ENCODE measurements around the gene GLIS1. TPM values are rescaled to one million over a fixed set of nuclear protein-coding genes. Genes with fewer than 3 reads are reported as not detected.

The GLIS1 gene
- total RNA-seq, 1 experiment from 2014 or later, result 0.13 TPM

DNA sequence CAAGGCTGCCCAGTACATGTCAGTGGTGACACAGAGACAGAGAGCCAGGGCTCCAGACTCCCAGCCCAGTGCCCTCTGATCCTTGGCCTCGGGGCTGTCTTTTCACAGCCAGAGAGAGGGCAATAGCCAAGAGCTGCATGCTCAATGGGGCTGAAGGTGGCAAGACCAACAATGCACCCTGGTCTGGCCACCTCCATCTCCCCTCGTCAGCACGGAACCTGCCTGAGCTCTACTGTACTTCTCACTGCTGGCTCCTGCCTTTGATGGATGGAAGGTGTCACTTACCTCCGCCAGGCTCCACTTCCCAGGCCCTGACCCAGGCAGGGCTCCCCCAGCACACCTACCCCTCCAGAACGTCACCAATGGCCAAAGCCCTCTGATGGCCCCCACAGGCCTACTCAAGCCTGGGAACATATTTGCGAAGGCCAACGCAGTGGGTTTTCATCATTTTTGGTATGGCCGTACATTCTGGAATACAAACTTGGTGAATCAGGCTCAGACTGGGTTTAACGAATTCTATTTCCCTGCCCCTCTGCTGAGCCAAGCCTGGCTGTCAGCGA, 191.7 kb downstream of the GLIS1 start:
- intact Hi-C loops (cut with micrococcal nuclease; ENCODE audit: unreplicated experiment), result no loop called here
- BruUV-seq (replicated peaks), result no TSS peak
- Histone ChIP-seq H3K27me3 (replicated peaks; ENCODE audit: insufficient read depth, low read depth, low read length, poor library complexity) (no peaks in the 10 kb centered on the region), H3K36me3 (ENCODE audit: insufficient read depth, low read length, poor library complexity, severe bottlenecking) (no peaks in the 10 kb centered on the region), H3K9me3 (ENCODE audit: low read depth, low read length, poor library complexity, severe bottlenecking) (no peaks in the 10 kb centered on the region), H3K27ac (ENCODE audit: low read depth, low read length, poor library complexity, severe bottlenecking) (no peak overlapping the region), H3K4me1 (ENCODE audit: insufficient read depth, low read length, poor library complexity, severe bottlenecking) (no peaks in the 10 kb centered on the region), H3K4me3 (ENCODE audit: low read depth, low read length, poor library complexity, severe bottlenecking) (no peak overlapping the region)
- no peak for DNase-seq (ENCODE audit: low spot score)
- CTCF ChIA-PET, result no interaction called here
- POLR2A ChIA-PET (ENCODE audit: low non-redundant PET), result no interaction called here
- TF ChIP-seq, protein P1, sequence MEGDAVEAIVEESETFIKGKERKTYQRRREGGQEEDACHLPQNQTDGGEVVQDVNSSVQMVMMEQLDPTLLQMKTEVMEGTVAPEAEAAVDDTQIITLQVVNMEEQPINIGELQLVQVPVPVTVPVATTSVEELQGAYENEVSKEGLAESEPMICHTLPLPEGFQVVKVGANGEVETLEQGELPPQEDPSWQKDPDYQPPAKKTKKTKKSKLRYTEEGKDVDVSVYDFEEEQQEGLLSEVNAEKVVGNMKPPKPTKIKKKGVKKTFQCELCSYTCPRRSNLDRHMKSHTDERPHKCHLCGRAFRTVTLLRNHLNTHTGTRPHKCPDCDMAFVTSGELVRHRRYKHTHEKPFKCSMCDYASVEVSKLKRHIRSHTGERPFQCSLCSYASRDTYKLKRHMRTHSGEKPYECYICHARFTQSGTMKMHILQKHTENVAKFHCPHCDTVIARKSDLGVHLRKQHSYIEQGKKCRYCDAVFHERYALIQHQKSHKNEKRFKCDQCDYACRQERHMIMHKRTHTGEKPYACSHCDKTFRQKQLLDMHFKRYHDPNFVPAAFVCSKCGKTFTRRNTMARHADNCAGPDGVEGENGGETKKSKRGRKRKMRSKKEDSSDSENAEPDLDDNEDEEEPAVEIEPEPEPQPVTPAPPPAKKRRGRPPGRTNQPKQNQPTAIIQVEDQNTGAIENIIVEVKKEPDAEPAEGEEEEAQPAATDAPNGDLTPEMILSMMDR (conservative IDR thresholded peaks at IDR 0.05; ENCODE audit: low read depth, low read length), result no peak
- TF ChIP-seq EZH2 (IDR thresholded peaks at IDR 0.05; ENCODE audit: borderline replicate concordance, low read depth, low read length, poor library complexity, severe bottlenecking), result no peak

- Histone ChIP-seq H3K36me3 (ENCODE audit: insufficient read depth, low read length, poor library complexity, severe bottlenecking) (no peaks in the 10 kb centered on the region), H3K4me3 (ENCODE audit: low read depth, low read length, poor library complexity, severe bottlenecking) (no peak overlapping the region), H3K9me3 (ENCODE audit: low read depth, low read length, poor library complexity, severe bottlenecking) (no peaks in the 10 kb centered on the region), H3K4me1 (ENCODE audit: insufficient read depth, low read length, poor library complexity, severe bottlenecking) (no peaks in the 10 kb centered on the region), H3K27ac (ENCODE audit: low read depth, low read length, poor library complexity, severe bottlenecking) (no peak overlapping the region), H3K27me3 (replicated peaks; ENCODE audit: insufficient read depth, low read depth, low read length, poor library complexity) (no peaks in the 10 kb centered on the region)
- no TSS peak for BruUV-seq (replicated peaks)
- intact Hi-C loops (cut with micrococcal nuclease; ENCODE audit: unreplicated experiment), result no loop called here
- TF ChIP-seq, protein P1 (conservative IDR thresholded peaks at IDR 0.05; ENCODE audit: low read depth, low read length), result no peak
- no peak for TF ChIP-seq EZH2 (IDR thresholded peaks at IDR 0.05; ENCODE audit: borderline replicate concordance, low read depth, low read length, poor library complexity, severe bottlenecking)
- ChIA-PET POLR2A (ENCODE audit: low non-redundant PET) (no interaction called here), CTCF (no interaction called here)
- DNase-seq (ENCODE audit: low spot score), result no peak
Measured at GRCh38 chr1:53546409-53547155, 192.4 kb downstream of the GLIS1 start.

- H3K4me1 ChIP-seq (ENCODE audit: insufficient read depth, low read length, poor library complexity, severe bottlenecking), result no peaks in the 10 kb centered on the region
- no peak overlapping the region for H3K4me3 ChIP-seq (ENCODE audit: low read depth, low read length, poor library complexity, severe bottlenecking)
- no peaks in the 10 kb centered on the region for H3K36me3 ChIP-seq (ENCODE audit: insufficient read depth, low read length, poor library complexity, severe bottlenecking)
- ChIA-PET POLR2A (ENCODE audit: low non-redundant PET) (no interaction called here), CTCF (no interaction called here)
- DNase-seq (ENCODE audit: low spot score), result no peak
- no peaks in the 10 kb centered on the region for H3K9me3 ChIP-seq (ENCODE audit: low read depth, low read length, poor library complexity, severe bottlenecking)
- H3K27ac ChIP-seq (ENCODE audit: low read depth, low read length, poor library complexity, severe bottlenecking), result no peak overlapping the region
- TF ChIP-seq, protein P1 (conservative IDR thresholded peaks at IDR 0.05; ENCODE audit: low read depth, low read length), result no peak
- TF ChIP-seq EZH2 (IDR thresholded peaks at IDR 0.05; ENCODE audit: borderline replicate concordance, low read depth, low read length, poor library complexity, severe bottlenecking), result no peak
- BruUV-seq (replicated peaks), result no TSS peak
- intact Hi-C loops (cut with micrococcal nuclease; ENCODE audit: unreplicated experiment), result no loop called here
- no peaks in the 10 kb centered on the region for H3K27me3 ChIP-seq (replicated peaks; ENCODE audit: insufficient read depth, low read depth, low read length, poor library complexity)
Measured at GRCh38 chr1:53545663-53546408, 193.1 kb downstream of the GLIS1 start.

All from A673 (cell line).